Dermis microvascular lymphatic vessel endothelial cell (primary cell): Measurements from ENCODE around the gene ANXA1. TPM values are rescaled to one million over a fixed set of nuclear protein-coding genes. Genes with fewer than 3 reads are reported as not detected.
"Not testable (repeated sequence)": the region's sequence is repeated elsewhere in the genome, so short reads cannot be mapped to it uniquely, and the experiment has no call there.

Source experiments
- DNase-seq, 2 donors: peaks; one replicate each; pipeline versions ENCODE4 v3.0.0 to v3.0.0-alpha.2; 2010; ENCODE audit warnings: low read depth in 2 of 2
- total RNA-seq: library from RNA; depleted of rRNA; stranded (reverse); fragments of >200 nt; gene quantifications from 2 replicates; pipeline ENCODE4 v1.2.1, GENCODE V29; 2014

Gene ANXA1
- total RNA-seq, 1 donor from 2014 or later = 583 TPM

- no peak for DNase-seq
Measured at GRCh38 chr9:73167614-73168013, 15.9 kb downstream of the ANXA1 start.

- DNase-seq = no peak
Measured at GRCh38 chr9:73168298-73168934, 16.8 kb downstream of the ANXA1 start.

GRCh38 chr9:73170185-73170957 is 18.7 kb downstream of the ANXA1 start:
- no peak for DNase-seq

- no peak for DNase-seq
Measured at GRCh38 chr9:73172901-73173215, 21.2 kb downstream of the ANXA1 start.

- DNase-seq = no peak
Measured at GRCh38 chr9:73173557-73174329, 22.1 kb downstream of the ANXA1 start.

GRCh38 chr9:73174330-73174980 is 22.8 kb downstream of the ANXA1 start:
- no peak for DNase-seq

GRCh38 chr9:73176450-73176875 is 24.8 kb downstream of the ANXA1 start:
- peak in 1 of 2 donors; percentile 19 for DNase-seq

- no peak for DNase-seq
Measured at GRCh38 chr9:73178044-73178443, 26.4 kb downstream of the ANXA1 start.

- no peak for DNase-seq
Measured at GRCh38 chr9:73179589-73179988, 27.9 kb downstream of the ANXA1 start.

- no peak for DNase-seq
Measured at GRCh38 chr9:73180403-73180802, 28.7 kb downstream of the ANXA1 start.

- no peak for DNase-seq
Measured at GRCh38 chr9:73182928-73183327, 31.3 kb downstream of the ANXA1 start.

- no peak for DNase-seq
Measured at GRCh38 chr9:73183428-73183827, 31.8 kb downstream of the ANXA1 start.

- peak in 1 of 2 donors; percentile 57 for DNase-seq
Measured at GRCh38 chr9:73183917-73184861, 32.5 kb downstream of the ANXA1 start.

- DNase-seq = not testable (repeated sequence)
Measured at GRCh38 chr9:73191109-73191508, 39.4 kb downstream of the ANXA1 start.

GRCh38 chr9:73194284-73194683 is 42.6 kb downstream of the ANXA1 start:
- DNase-seq = no peak

GRCh38 chr9:73199448-73199847 is 47.8 kb downstream of the ANXA1 start:
- no peak for DNase-seq

GRCh38 chr9:73199886-73200285 is 48.2 kb downstream of the ANXA1 start:
- peak in 1 of 2 donors; percentile 9 for DNase-seq

GRCh38 chr9:73200694-73201452 is 49.2 kb downstream of the ANXA1 start:
- DNase-seq = peak; percentile 11 to 38

- no peak for DNase-seq
Measured at GRCh38 chr9:73202980-73203379, 51.3 kb downstream of the ANXA1 start.

GRCh38 chr9:73204936-73205335 is 53.3 kb downstream of the ANXA1 start:
- no peak for DNase-seq
